Stimulated activated CD8-positive, alpha-beta memory T cell treated with anti-CD3 and anti-CD28 coated beads, Interleukin-2, amount 100 ng/mL, for 1 hour (primary cell): ENCODE results near the gene MAGEA2B.
"Not testable (repeated sequence)": the region's sequence is repeated elsewhere in the genome, so short reads cannot be mapped to it uniquely, and the experiment has no call there.

Experiments
- DNase-seq, 2 donors: peaks; one replicate each; pipeline ENCODE4 v3.0.0-alpha.2; 2020; ENCODE audit warnings: low read depth in 2 of 2

MAGEA2B gene

GRCh38 chrX:152713815-152714787 lies at the start of gene MAGEA2B:
MAGEA2B (plus strand) TSS chrX:152714628; CDS start chrX:152717107, 2,479 bp downstream.
- DNase-seq = not testable (repeated sequence)

GRCh38 chrX:152674135-152674534 lies 40.3 kb upstream of the MAGEA2B start:
- no peak for DNase-seq

- DNase-seq = not testable (repeated sequence)
Observed at GRCh38 chrX:152674652-152675051, 39.8 kb upstream of the MAGEA2B start.

GRCh38 chrX:152681012-152681411 lies 33.4 kb upstream of the MAGEA2B start:
- not testable (repeated sequence) for DNase-seq

- DNase-seq = not testable (repeated sequence)
Observed at GRCh38 chrX:152697952-152698931, 16.2 kb upstream of the MAGEA2B start, which contains the start of gene MAGEA3. MAGEA3 (plus strand) TSS chrX:152698794; CDS start chrX:152700833, 2,039 bp downstream.

GRCh38 chrX:152700390-152700789 lies 14.0 kb upstream of the MAGEA2B start:
- DNase-seq = not testable (repeated sequence)

- DNase-seq = not testable (repeated sequence)
Observed at GRCh38 chrX:152706500-152706899, 7.9 kb upstream of the MAGEA2B start.

- DNase-seq = not testable (repeated sequence)
Observed at GRCh38 chrX:152709173-152709572, 5.3 kb upstream of the MAGEA2B start, which contains the start of gene CSAG2. CSAG2 (minus strand) TSS chrX:152709273; CDS start chrX:152709112, 161 bp downstream.

GRCh38 chrX:152713195-152713594 lies 1.2 kb upstream of the MAGEA2B start:
- not testable (repeated sequence) for DNase-seq

GRCh38 chrX:152725409-152725808 lies 11.0 kb downstream of the MAGEA2B start:
- no peak for DNase-seq

- no peak for DNase-seq
Observed at GRCh38 chrX:152733261-152733975, 19.0 kb downstream of the MAGEA2B start, which contains the start of the genes CSAG1 and MAGEA12. CSAG1 (minus strand) TSS chrX:152733721; CDS start chrX:152732460, 1,261 bp downstream. MAGEA12 (plus strand) TSS chrX:152733757; CDS start chrX:152736162, 2,405 bp downstream.

- DNase-seq = not testable (repeated sequence)
Observed at GRCh38 chrX:152734143-152734858, 19.9 kb downstream of the MAGEA2B start.

- DNase-seq = no peak
Observed at GRCh38 chrX:152735101-152735500, 20.7 kb downstream of the MAGEA2B start.

GRCh38 chrX:152735860-152736511 lies 21.6 kb downstream of the MAGEA2B start:
- DNase-seq = no peak

GRCh38 chrX:152736528-152736927 lies 22.1 kb downstream of the MAGEA2B start:
- DNase-seq = not testable (repeated sequence)

- no peak for DNase-seq
Observed at GRCh38 chrX:152738560-152738959, 24.1 kb downstream of the MAGEA2B start.

GRCh38 chrX:152753686-152754650 lies 39.5 kb downstream of the MAGEA2B start, which contains the start of gene MAGEA2:
MAGEA2 (minus strand) TSS chrX:152753842; CDS start chrX:152751363, 2,479 bp downstream.
- not testable (repeated sequence) for DNase-seq

- not testable (repeated sequence) for DNase-seq
Observed at GRCh38 chrX:152754871-152755270, 40.4 kb downstream of the MAGEA2B start.
